ENCODE data around the gene ITM2C.

The ITM2C gene

DNA sequence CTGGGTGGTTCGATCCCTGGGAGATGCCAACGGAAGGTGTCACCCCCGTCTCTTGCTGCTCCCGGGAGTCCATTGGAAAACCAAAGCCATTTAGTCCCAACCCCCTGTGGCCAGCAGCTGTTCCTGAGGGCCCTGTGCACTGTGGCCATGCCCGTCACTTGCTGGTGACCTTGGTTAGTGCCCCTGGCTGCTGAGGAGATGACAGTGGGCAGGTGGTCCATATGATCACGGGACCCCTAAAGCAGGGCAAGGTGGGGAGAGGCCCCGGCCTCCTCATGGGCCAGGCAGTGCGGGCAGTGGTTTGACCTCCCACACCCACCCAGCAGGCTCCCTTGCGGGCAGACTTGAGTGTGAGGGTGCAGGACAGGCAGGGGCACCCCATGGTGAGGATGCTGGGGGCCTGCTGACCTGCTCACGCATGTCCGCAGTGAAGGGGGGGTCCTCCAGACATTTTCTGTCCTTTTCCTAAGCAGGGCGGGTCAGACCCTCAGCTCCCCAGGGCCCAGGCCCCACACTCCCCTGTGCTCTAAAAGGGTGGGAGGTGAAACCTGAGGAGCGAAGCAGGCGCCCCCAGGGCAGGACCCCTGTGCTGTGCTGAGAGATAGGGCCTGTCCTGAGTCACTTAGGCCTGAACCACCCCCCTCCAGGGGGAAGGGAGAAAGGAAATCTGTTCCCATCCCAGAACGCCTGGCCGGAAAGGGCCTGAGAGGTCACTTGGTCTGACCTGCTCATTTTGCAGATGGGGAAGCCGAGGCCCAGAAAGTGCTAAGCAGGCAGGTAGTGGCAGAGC is 6.8 kb downstream of the ITM2C start:
- Histone ChIP-seq H3K27me3 (ENCODE audit: insufficient read depth, poor library complexity, severe bottlenecking) (no peaks in the 10 kb centered on the region), H3K27ac (replicated peaks) (peak overlapping the region; percentile 22), H3K4me3 (replicated peaks; ENCODE audit: insufficient read depth, low read length) (no peak overlapping the region)
- no peak for DNase-seq (ENCODE audit: low read depth in 1 of 2, low spot score in 1 of 2)
- no peak for TF ChIP-seq CTCF (IDR thresholded peaks at IDR 0.05; ENCODE audit: insufficient read depth, low read length)
- no peak for TF ChIP-seq POLR2AphosphoS5 (IDR thresholded peaks at IDR 0.05; ENCODE audit: low read depth)
- TF ChIP-seq GABPA (IDR thresholded peaks at IDR 0.05; ENCODE audit: low read depth): no peak
- no peak for TF ChIP-seq SPI1 (IDR thresholded peaks at IDR 0.05; ENCODE audit: borderline replicate concordance, low read depth)
- TF ChIP-seq, protein P1, sequence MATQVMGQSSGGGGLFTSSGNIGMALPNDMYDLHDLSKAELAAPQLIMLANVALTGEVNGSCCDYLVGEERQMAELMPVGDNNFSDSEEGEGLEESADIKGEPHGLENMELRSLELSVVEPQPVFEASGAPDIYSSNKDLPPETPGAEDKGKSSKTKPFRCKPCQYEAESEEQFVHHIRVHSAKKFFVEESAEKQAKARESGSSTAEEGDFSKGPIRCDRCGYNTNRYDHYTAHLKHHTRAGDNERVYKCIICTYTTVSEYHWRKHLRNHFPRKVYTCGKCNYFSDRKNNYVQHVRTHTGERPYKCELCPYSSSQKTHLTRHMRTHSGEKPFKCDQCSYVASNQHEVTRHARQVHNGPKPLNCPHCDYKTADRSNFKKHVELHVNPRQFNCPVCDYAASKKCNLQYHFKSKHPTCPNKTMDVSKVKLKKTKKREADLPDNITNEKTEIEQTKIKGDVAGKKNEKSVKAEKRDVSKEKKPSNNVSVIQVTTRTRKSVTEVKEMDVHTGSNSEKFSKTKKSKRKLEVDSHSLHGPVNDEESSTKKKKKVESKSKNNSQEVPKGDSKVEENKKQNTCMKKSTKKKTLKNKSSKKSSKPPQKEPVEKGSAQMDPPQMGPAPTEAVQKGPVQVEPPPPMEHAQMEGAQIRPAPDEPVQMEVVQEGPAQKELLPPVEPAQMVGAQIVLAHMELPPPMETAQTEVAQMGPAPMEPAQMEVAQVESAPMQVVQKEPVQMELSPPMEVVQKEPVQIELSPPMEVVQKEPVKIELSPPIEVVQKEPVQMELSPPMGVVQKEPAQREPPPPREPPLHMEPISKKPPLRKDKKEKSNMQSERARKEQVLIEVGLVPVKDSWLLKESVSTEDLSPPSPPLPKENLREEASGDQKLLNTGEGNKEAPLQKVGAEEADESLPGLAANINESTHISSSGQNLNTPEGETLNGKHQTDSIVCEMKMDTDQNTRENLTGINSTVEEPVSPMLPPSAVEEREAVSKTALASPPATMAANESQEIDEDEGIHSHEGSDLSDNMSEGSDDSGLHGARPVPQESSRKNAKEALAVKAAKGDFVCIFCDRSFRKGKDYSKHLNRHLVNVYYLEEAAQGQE (IDR thresholded peaks at IDR 0.05; ENCODE audit: insufficient replicate concordance, low read depth): no peak

DNA sequence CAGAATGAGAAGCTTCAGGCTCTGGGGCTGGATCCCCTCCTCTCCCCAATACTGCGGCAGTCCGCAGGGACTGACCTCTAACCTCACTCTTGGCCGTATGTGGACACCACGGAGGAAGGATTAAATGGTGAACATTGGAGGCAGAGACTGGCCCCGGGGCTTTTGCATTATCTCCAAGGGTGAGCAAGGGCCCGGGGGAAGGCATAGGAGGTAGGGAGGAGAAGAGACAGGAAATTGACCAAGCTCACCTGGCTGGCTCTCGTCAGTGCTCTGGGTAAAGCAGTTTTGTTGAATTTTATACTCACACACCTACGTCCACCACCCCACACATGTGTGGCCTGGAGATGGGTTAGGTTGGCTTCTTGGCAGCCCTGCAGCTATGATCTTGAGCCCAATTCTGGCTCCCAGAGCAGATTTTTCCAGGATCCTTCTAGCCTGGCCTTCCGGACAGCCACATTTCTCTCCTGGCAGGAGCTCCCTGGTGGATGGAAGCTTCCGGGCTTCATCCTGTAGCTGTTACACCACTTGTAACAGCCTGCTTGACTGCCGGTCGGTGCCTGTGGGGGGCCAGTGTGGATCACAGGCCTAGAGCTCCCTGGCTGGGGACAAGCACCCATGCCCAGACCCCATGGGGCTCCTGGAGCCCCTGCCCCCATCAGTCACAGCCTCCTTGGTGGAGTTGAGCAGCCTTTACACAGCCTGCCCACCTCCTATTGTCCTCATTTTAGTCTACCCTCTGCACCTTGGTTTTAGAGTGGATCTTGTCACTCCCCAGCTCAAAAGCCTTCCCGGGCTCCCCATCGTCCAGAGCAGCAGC is 7.6 kb downstream of the ITM2C start:
- no peak overlapping the region for H3K27ac ChIP-seq (replicated peaks)
- no peak overlapping the region for H3K4me3 ChIP-seq (replicated peaks; ENCODE audit: insufficient read depth, low read length)
- H3K27me3 ChIP-seq (ENCODE audit: insufficient read depth, poor library complexity, severe bottlenecking): no peaks in the 10 kb centered on the region
- TF ChIP-seq CTCF (IDR thresholded peaks at IDR 0.05; ENCODE audit: insufficient read depth, low read length): no peak
- no peak for TF ChIP-seq GABPA (IDR thresholded peaks at IDR 0.05; ENCODE audit: low read depth)
- no peak for TF ChIP-seq SPI1 (IDR thresholded peaks at IDR 0.05; ENCODE audit: borderline replicate concordance, low read depth)
- TF ChIP-seq, protein P1 (IDR thresholded peaks at IDR 0.05; ENCODE audit: insufficient replicate concordance, low read depth): no peak
- no peak for TF ChIP-seq POLR2AphosphoS5 (IDR thresholded peaks at IDR 0.05; ENCODE audit: low read depth)
- no peak for DNase-seq (ENCODE audit: low read depth in 1 of 2, low spot score in 1 of 2)

- Histone ChIP-seq H3K4me3 (replicated peaks; ENCODE audit: insufficient read depth, low read length) (no peak overlapping the region), H3K27ac (replicated peaks) (no peak overlapping the region)
These were observed 8.4 kb downstream of the ITM2C start for GRCh38 chr2:230872968-230873660.

More at GRCh38 chr2:230872968-230873660, 8.4 kb downstream of the ITM2C start:
- no peaks in the 10 kb centered on the region for H3K27me3 ChIP-seq (ENCODE audit: insufficient read depth, poor library complexity, severe bottlenecking)
- TF ChIP-seq SPI1 (IDR thresholded peaks at IDR 0.05; ENCODE audit: borderline replicate concordance, low read depth) (no peak), GABPA (IDR thresholded peaks at IDR 0.05; ENCODE audit: low read depth) (no peak), POLR2AphosphoS5 (IDR thresholded peaks at IDR 0.05; ENCODE audit: low read depth) (no peak)
- no peak for DNase-seq (ENCODE audit: low read depth in 1 of 2, low spot score in 1 of 2)
